ENCODE data around the gene ADISSP.

DNA sequence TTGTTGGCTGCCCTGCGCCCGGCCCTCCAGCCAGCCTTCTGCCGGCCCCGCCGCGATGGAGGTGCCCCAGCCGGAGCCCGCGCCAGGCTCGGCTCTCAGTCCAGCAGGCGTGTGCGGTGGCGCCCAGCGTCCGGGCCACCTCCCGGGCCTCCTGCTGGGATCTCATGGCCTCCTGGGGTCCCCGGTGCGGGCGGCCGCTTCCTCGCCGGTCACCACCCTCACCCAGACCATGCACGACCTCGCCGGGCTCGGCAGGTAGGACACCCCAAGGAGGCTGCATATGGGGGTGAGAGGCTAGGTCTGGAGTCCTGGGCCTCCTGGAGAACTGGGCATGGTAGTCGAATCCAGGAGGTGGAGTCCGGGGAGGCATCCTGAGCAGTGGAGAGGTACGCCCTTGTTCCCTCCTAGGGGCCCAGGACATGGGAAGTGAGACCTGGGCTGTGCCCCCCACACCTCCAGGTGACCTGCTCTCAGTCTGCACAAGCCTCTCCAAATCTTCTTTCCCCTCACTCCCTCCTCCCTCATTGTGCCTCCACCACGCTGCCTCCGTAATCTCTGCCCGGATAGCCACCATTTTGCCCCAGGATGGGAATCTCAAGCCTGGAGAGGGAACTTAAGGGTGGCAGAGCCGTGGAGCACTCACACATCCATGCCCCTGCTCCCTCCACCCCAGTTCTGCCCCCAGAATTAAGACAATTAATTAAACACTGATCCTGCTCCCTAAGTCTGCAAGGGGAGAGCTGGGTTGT lies 29.1 kb upstream of the ADISSP start:
- TF ChIP-seq CTCF (conservative IDR thresholded peaks at IDR 0.05 in 1 of 2, IDR thresholded peaks at IDR 0.05 in 1 of 2; ENCODE audit: extremely low read depth in 1 of 2, insufficient read depth in 1 of 2, low read depth in 1 of 2, low read length in 2 of 2) = no peak
- TF ChIP-seq EZH2 (IDR thresholded peaks at IDR 0.05; ENCODE audit: borderline replicate concordance, low read length) = no peak

All from mammary epithelial cell (primary cell).